Lower leg skin (tissue), 4 donors: ENCODE measurements around the gene CSF2RB. TPM values are rescaled to one million over a fixed set of nuclear protein-coding genes. Genes with fewer than 3 reads are reported as not detected.
A peak's percentile ranks its signal among the peaks of the same experiment; 100 is the strongest.

Experiments
- DNase-seq, 2 donors: peaks; one replicate each; pipeline ENCODE4 v3.0.0-alpha.2; 2019; ENCODE audit warnings: low spot score in 2 of 2
- H3K4me3 ChIP-seq: fragments of 200-600 bp; sonication (generic); 2 replicates; pipeline ENCODE4 v1.5.1; 2017; ENCODE audit warnings: mild to moderate bottlenecking, low read depth; ENCODE audit not compliant: poor library complexity, severe bottlenecking
- POLR2A ChIP-seq, 2 donors: fragments of 450-650 bp; IDR thresholded peaks; one replicate each; pipeline ENCODE4 v1.6.1; 2016 to 2017; ENCODE audit warnings: antibody characterized with exemption in 2 of 2, mild to moderate bottlenecking in 1 of 2, moderate library complexity in 1 of 2
- WGBS, 2 donors: methylation state at CpG; one replicate each; pipeline ENCODE4 v1.1.5; 2018; 5-methylcytosine and 5-hydroxymethylcytosine counted together
- intact Hi-C: fragments of 100-400 bp; cut with DNase I; formaldehyde crosslinking; loops from one replicate; pipeline ENCODE4 v1.15.0; 2023; ENCODE audit warnings: low total_unique reads
- total RNA-seq, 4 donors: library from RNA; depleted of rRNA; stranded (reverse); fragments of >200 nt; gene quantifications; one replicate each; pipeline ENCODE4 v1.1.0, GENCODE V29; 2016
- TF ChIP-seq, protein P1 (sequence below), 3 donors: fragments of 450-650 bp; IDR thresholded peaks; one replicate each; pipeline ENCODE4 v1.5.1; 2016; ENCODE audit warnings: antibody characterized with exemption in 3 of 3, mild to moderate bottlenecking in 3 of 3, moderate library complexity in 2 of 3

Gene CSF2RB
- total RNA-seq, 4 donors from 2014 or later, result 3.2 to 10.7 (median 5.5) TPM

DNA sequence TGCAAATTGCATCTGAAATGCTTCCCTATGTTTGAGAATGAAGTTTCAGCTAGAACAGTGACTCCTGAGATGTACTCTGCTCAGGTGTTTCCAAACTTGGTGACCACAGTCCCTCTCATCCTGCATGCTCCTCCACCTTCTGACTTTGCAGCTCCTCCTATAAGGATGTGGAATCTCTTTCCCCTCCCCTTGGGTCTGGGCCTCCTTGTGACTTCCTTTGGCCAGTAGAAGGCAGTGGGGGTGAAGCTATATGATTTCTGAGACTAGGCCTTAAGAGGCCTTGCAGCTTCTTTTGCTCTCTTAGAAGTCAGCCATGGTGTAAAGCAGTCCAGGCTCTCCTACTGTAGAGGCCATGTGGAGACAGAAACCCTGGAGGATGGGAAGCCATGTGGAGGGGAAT lies 50.7 kb downstream of the CSF2RB start:
- DNase-seq, result no peak
- H3K4me3 ChIP-seq, result no peak overlapping the region
- intact Hi-C loops, result no loop called here
- TF ChIP-seq, protein P1, sequence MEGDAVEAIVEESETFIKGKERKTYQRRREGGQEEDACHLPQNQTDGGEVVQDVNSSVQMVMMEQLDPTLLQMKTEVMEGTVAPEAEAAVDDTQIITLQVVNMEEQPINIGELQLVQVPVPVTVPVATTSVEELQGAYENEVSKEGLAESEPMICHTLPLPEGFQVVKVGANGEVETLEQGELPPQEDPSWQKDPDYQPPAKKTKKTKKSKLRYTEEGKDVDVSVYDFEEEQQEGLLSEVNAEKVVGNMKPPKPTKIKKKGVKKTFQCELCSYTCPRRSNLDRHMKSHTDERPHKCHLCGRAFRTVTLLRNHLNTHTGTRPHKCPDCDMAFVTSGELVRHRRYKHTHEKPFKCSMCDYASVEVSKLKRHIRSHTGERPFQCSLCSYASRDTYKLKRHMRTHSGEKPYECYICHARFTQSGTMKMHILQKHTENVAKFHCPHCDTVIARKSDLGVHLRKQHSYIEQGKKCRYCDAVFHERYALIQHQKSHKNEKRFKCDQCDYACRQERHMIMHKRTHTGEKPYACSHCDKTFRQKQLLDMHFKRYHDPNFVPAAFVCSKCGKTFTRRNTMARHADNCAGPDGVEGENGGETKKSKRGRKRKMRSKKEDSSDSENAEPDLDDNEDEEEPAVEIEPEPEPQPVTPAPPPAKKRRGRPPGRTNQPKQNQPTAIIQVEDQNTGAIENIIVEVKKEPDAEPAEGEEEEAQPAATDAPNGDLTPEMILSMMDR (IDR thresholded peaks at IDR 0.05), result no peak
- no peak for TF ChIP-seq POLR2A (IDR thresholded peaks at IDR 0.05)

DNA sequence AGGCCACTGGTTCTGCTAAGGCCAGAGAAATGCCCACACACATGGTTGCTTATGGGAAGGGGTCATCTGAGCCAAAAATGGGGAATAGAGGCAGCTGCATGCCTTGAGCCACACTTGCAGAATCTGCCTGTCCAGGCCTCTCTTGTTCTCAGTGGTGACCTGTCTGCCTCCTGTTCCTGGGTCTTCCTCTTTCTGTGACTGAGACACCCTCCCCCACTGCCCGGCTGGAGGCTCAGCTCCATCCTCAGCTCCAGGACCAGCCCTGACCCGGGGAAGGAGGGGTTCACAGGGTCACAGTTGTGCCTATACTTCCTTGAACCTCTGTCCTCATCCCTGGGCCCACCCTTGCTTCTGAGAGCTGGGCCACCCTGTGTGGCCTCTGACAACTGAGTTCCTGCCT lies 52.3 kb downstream of the CSF2RB start:
- H3K4me3 ChIP-seq, result no peak overlapping the region
- WGBS, 2 donors, result 75 to 87% methylated on average over 2 of the region's 2 CpGs
- intact Hi-C loops, result no loop called here
- DNase-seq, result no peak
- no peak for TF ChIP-seq POLR2A (IDR thresholded peaks at IDR 0.05)
- TF ChIP-seq, protein P1 (IDR thresholded peaks at IDR 0.05), result no peak

DNA sequence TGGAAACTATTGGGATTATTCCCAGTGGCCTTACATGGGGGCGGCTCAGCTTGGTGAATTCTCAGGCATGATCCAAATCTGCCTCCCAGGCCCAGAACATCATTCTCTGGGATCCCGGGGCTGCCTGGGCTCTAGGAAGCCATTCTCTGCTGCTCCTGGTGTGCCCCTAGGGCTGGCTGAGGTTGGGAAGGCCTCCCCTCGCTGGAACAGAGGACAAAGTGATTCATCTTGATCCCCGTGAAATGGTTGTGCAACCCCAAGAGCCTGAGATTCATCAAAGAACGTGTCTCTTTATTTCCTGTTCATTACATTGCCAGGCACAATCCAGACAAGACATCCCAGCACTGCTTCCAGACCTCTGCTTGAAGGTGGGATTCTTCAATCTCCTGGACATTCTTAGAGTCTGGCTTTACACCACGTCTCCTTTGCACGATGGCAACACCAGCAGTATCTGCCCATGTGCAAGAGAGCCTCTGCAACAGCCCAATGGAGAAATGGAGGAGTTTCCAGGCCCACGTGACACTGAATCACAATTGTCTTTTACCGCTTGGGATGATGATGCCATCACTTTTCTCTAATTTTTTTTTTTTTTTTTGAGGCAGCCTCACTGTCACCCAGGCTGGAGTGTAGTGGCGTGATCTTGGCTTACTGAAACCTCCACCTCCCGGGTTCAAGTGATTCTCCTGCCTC lies 53.6 kb downstream of the CSF2RB start:
- no peak overlapping the region for H3K4me3 ChIP-seq
- intact Hi-C loops, result no loop called here
- TF ChIP-seq, protein P1 (IDR thresholded peaks at IDR 0.05), result no peak
- TF ChIP-seq POLR2A (IDR thresholded peaks at IDR 0.05), result no peak
- no peak for DNase-seq
- 70 to 74% methylated on average over 11 of the region's 11 CpGs for WGBS, 2 donors

DNA sequence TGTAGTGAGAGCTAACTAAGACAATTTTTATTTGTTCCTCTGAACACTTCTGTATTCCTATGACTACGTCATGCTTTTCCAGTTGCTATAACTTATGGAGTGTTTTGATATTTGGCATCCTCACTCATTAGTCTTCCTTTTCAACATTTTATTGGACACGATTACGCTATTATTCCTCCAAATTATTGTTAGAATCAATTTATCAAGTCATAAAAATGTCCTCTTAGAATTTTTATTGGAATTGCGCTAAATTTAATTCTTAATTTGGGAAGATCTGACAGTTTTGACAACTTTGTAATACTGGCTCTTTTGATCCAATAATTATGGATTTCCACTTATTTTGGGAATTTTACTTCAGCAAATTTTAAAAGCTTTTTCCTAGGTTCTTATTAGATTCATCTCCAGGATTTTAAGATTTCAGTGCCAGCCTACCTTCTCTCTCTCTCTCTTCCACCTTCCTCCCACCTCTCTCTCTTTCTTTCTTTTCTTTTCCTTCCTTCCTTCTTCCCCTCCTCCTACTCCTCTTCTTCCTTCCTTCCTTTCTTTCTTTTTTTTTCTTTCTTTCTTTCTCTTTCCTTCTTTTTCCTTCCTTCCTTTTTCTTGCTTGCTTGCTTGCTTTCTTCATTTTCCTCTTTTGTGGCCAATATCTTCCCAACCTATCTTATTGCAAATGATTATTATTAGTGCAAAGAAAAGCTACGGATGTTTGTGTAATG lies 55.0 kb downstream of the CSF2RB start:
- WGBS, 2 donors, result 78 to 81% methylated on average over 5 of the region's 5 CpGs
- TF ChIP-seq, protein P1 (IDR thresholded peaks at IDR 0.05), result no peak
- TF ChIP-seq POLR2A (IDR thresholded peaks at IDR 0.05), result no peak
- intact Hi-C loops, result no loop called here
- H3K4me3 ChIP-seq, result no peak overlapping the region
- no peak for DNase-seq

DNA sequence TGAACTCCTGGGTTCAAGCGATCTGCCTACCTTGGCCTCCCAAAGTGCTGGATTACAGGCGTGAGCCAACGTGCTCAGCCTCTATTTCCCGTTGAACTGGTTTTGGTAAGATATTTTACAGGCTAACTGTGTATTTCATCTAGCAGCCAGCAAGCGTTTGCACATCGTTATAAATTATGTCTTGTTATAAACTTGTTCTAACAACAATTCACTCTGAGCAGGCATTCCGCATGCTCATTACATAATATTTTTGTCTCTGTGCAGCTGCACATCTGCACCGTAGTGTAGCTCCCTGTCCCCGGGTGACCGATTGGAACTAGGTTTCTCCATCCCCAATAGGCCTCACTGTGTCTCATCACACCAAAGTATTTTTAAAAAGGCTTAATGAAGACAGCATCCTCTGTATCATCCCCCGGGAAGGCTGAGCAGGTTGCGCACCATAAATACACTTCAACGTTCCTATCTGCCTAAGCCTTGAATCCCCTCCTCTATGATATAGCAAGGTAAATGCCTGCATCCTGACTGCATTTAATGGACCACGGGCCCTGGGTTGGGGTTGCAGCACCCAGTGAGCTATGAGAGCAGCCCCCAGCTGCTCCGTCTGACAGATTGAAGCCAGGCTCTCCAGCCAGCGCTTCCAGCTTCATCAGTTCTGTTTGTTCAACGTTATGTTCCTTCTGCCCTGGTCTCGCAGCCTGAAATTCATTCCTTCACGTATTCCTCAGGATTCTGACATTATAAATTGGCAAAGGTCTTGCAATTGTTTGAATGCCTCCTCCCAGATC lies 58.1 kb downstream of the CSF2RB start:
- peak in 1 of 2 donors; percentile 68 for DNase-seq
- TF ChIP-seq, protein P1 (IDR thresholded peaks at IDR 0.05), result no peak
- no peak for TF ChIP-seq POLR2A (IDR thresholded peaks at IDR 0.05)
- 39 to 56% methylated on average over 19 of the region's 19 CpGs for WGBS, 2 donors
- intact Hi-C loops, result no loop called here
- H3K4me3 ChIP-seq, result no peak overlapping the region
